Stimulated activated CD4-positive, alpha-beta T cell treated with anti-CD3 and anti-CD28 coated beads, Interleukin-4, amount 100 ng/mL, for 24 hours (primary cell): ENCODE measurements around the gene AK6.
"Not testable (repeated sequence)": the region's sequence is repeated elsewhere in the genome, so short reads cannot be mapped to it uniquely, and the experiment has no call there.

ENCODE experiments used
- DNase-seq: peaks from one replicate; pipeline ENCODE4 v3.0.0-alpha.2; 2020

The AK6 gene

GRCh38 chr5:69334793-69335268 lies 34.5 kb downstream of the AK6 start:
- peak; percentile 80 for DNase-seq

- not testable (repeated sequence) for DNase-seq
Observed at GRCh38 chr5:69333668-69334315, 35.5 kb downstream of the AK6 start.

GRCh38 chr5:69331528-69332445 lies 37.5 kb downstream of the AK6 start:
- DNase-seq, result no peak

GRCh38 chr5:69329905-69330489 lies 39.3 kb downstream of the AK6 start:
- no peak for DNase-seq

- DNase-seq, result no peak
Observed at GRCh38 chr5:69326365-69326764, 43.0 kb downstream of the AK6 start.

- no peak for DNase-seq
Observed at GRCh38 chr5:69317391-69317790, 51.9 kb downstream of the AK6 start.

- no peak for DNase-seq
Observed at GRCh38 chr5:69315972-69316371, 53.3 kb downstream of the AK6 start.

GRCh38 chr5:69313428-69313827 lies 55.9 kb downstream of the AK6 start:
- DNase-seq, result no peak

GRCh38 chr5:69312459-69313160 lies 56.7 kb downstream of the AK6 start:
- DNase-seq, result no peak

- no peak for DNase-seq
Observed at GRCh38 chr5:69309380-69309779, 59.9 kb downstream of the AK6 start.

GRCh38 chr5:69308046-69308553 lies 61.2 kb downstream of the AK6 start:
- DNase-seq, result no peak

GRCh38 chr5:69305512-69305911 lies 63.8 kb downstream of the AK6 start:
- DNase-seq, result no peak
